ENCODE measurements around the gene ARMC5.
"Not testable (repeated sequence)": the region's sequence is repeated elsewhere in the genome, so short reads cannot be mapped to it uniquely, and the experiment has no call there.

Gene ARMC5

GRCh38 chr16:31441956-31442355 is 17.3 kb upstream of the ARMC5 start:
- TF ChIP-seq POLR2A (IDR thresholded peaks at IDR 0.05; ENCODE audit: low read length) (no peak), GATA1 (IDR thresholded peaks at IDR 0.05; ENCODE audit: low read depth, low read length) (no peak)
- DNase-seq: no peak

- DNase-seq: not testable (repeated sequence)
Observed at GRCh38 chr16:31445931-31446330, 13.4 kb upstream of the ARMC5 start.

- TF ChIP-seq POLR2A (IDR thresholded peaks at IDR 0.05; ENCODE audit: low read length) (no peak), GATA1 (IDR thresholded peaks at IDR 0.05; ENCODE audit: low read depth, low read length) (no peak)
Observed at GRCh38 chr16:31451201-31451600, 8.1 kb upstream of the ARMC5 start.

GRCh38 chr16:31451681-31452351 is 7.5 kb upstream of the ARMC5 start:
- TF ChIP-seq POLR2A (IDR thresholded peaks at IDR 0.05; ENCODE audit: low read length) (no peak), GATA1 (IDR thresholded peaks at IDR 0.05; ENCODE audit: low read depth, low read length) (no peak)

More at GRCh38 chr16:31451201-31451600, 8.1 kb upstream of the ARMC5 start:
- no peak for DNase-seq

GRCh38 chr16:31452631-31453106 is 6.6 kb upstream of the ARMC5 start:
- peak in 1 of 2 experiments; percentile 60 for DNase-seq
- TF ChIP-seq GATA1 (IDR thresholded peaks at IDR 0.05; ENCODE audit: low read depth, low read length) (no peak), POLR2A (IDR thresholded peaks at IDR 0.05; ENCODE audit: low read length) (no peak)

More at GRCh38 chr16:31451681-31452351, 7.5 kb upstream of the ARMC5 start:
- DNase-seq: peak in 1 of 2 experiments; percentile 65

- TF ChIP-seq GATA1 (IDR thresholded peaks at IDR 0.05; ENCODE audit: low read depth, low read length) (no peak), POLR2A (IDR thresholded peaks at IDR 0.05; ENCODE audit: low read length) (peak; percentile 30)
- DNase-seq: peak; percentile 85 to 89
Observed at GRCh38 chr16:31453255-31454204, 5.8 kb upstream of the ARMC5 start.

- TF ChIP-seq GATA1 (IDR thresholded peaks at IDR 0.05; ENCODE audit: low read depth, low read length) (no peak), POLR2A (IDR thresholded peaks at IDR 0.05; ENCODE audit: low read length) (no peak)
- peak in 1 of 2 experiments; percentile 61 for DNase-seq
Observed at GRCh38 chr16:31455601-31456314, 3.5 kb upstream of the ARMC5 start.

- TF ChIP-seq GATA1 (IDR thresholded peaks at IDR 0.05; ENCODE audit: low read depth, low read length): no peak
- no peak for TF ChIP-seq POLR2A (IDR thresholded peaks at IDR 0.05; ENCODE audit: low read length)
- DNase-seq: no peak
Observed at GRCh38 chr16:31456988-31457360, 2.3 kb upstream of the ARMC5 start.

- DNase-seq: peak in 1 of 2 experiments; percentile 79
- TF ChIP-seq GATA1 (IDR thresholded peaks at IDR 0.05; ENCODE audit: low read depth, low read length) (no peak), POLR2A (IDR thresholded peaks at IDR 0.05; ENCODE audit: low read length) (peak; percentile 39)
Observed at GRCh38 chr16:31458073-31458843, 1.0 kb upstream of the ARMC5 start.

GRCh38 chr16:31459687-31460581 is 633 bp downstream of the ARMC5 start:
- TF ChIP-seq GATA1 (IDR thresholded peaks at IDR 0.05; ENCODE audit: low read depth, low read length) (no peak), POLR2A (IDR thresholded peaks at IDR 0.05; ENCODE audit: low read length) (peak; percentile 61)
- DNase-seq: peak; percentile 99 to 100

GRCh38 chr16:31460582-31461002 is 1.3 kb downstream of the ARMC5 start:
- TF ChIP-seq GATA1 (IDR thresholded peaks at IDR 0.05; ENCODE audit: low read depth, low read length) (no peak), POLR2A (IDR thresholded peaks at IDR 0.05; ENCODE audit: low read length) (no peak)
- peak in 1 of 2 experiments; percentile 78 for DNase-seq
